HepG2 (cell line): ENCODE data around the gene ABAT. TPM values are rescaled to one million over a fixed set of nuclear protein-coding genes. Genes with fewer than 3 reads are reported as not detected.
A peak's percentile ranks its signal among the peaks of the same experiment; 100 is the strongest.

Source experiments
- CCAR2 ChIP-seq: fragments of 200-400 bp; formaldehyde crosslinking; optimal IDR thresholded peaks from 2 replicates; pipeline ENCODE3; 2018; ENCODE audit warnings: low read depth, mild to moderate bottlenecking, low read length, moderate library complexity
- CREBL2 ChIP-seq: sonication (generic); formaldehyde crosslinking; IDR thresholded peaks from 2 replicates; pipeline ENCODE4 v1.8.1; 2023; ENCODE audit warnings: missing genetic modification reagents, mild to moderate bottlenecking, borderline replicate concordance
- FOXK2 ChIP-seq: fragments of 450-650 bp; IDR thresholded peaks from 2 replicates; pipeline ENCODE4 v1.6.1; 2016
- FUBP1 ChIP-seq: sonication (generic); formaldehyde crosslinking; IDR thresholded peaks from 2 replicates; pipeline ENCODE4 v1.5.1; 2020; ENCODE audit warnings: missing genetic modification reagents, mild to moderate bottlenecking, borderline replicate concordance
- GLMP ChIP-seq: sonication (generic); formaldehyde crosslinking; IDR thresholded peaks from 2 replicates; pipeline ENCODE4 v1.9.0; 2021; ENCODE audit warnings: missing genetic modification reagents, mild to moderate bottlenecking, borderline replicate concordance
- HOXA9 ChIP-seq: sonication (generic); formaldehyde crosslinking; IDR thresholded peaks from 2 replicates; pipeline ENCODE4 v1.8.1; 2022; ENCODE audit warnings: missing genetic modification reagents, mild to moderate bottlenecking, moderate library complexity, borderline replicate concordance
- JDP2 ChIP-seq: sonication (generic); formaldehyde crosslinking; IDR thresholded peaks from 2 replicates; pipeline ENCODE4 v1.8.1; 2022; ENCODE audit warnings: missing genetic modification reagents, borderline replicate concordance
- MBD4 ChIP-seq: IDR thresholded peaks from 2 replicates; pipeline ENCODE4 v1.6.1; 2012; ENCODE audit warnings: low read length, inconsistent platforms, borderline replicate concordance
- SALL1 ChIP-seq: sonication (generic); formaldehyde crosslinking; IDR thresholded peaks from 2 replicates; pipeline ENCODE4 v1.8.0; 2022; ENCODE audit warnings: mild to moderate bottlenecking, missing genetic modification reagents
- TBP ChIP-seq: sonication (generic); formaldehyde crosslinking; IDR thresholded peaks from 2 replicates; pipeline ENCODE4 v1.5.0; 2020; ENCODE audit warnings: missing genetic modification reagents
- TGIF2 ChIP-seq: IDR thresholded peaks from 2 replicates; pipeline ENCODE4 v1.6.1; 2016; ENCODE audit warnings: control low read depth, missing compliant biosample characterization
- THAP7 ChIP-seq: sonication (generic); formaldehyde crosslinking; IDR thresholded peaks from 2 replicates; pipeline ENCODE4 v1.8.1; 2023; ENCODE audit warnings: mild to moderate bottlenecking, missing genetic modification reagents
- U2AF1 ChIP-seq: fragments of 200-400 bp; formaldehyde crosslinking; optimal IDR thresholded peaks from 2 replicates; pipeline ENCODE3; 2017; ENCODE audit warnings: mild to moderate bottlenecking, low read depth, low read length
- ZBTB21 ChIP-seq: sonication (generic); formaldehyde crosslinking; IDR thresholded peaks from 2 replicates; pipeline ENCODE4 v1.4.0; 2020; ENCODE audit warnings: missing genetic modification reagents
- ZBTB42 ChIP-seq: sonication (generic); formaldehyde crosslinking; IDR thresholded peaks from 2 replicates; pipeline ENCODE4 v1.5.0; 2020; ENCODE audit warnings: mild to moderate bottlenecking, missing genetic modification reagents
- ZFP62 ChIP-seq: sonication (generic); formaldehyde crosslinking; IDR thresholded peaks from 2 replicates; pipeline ENCODE4 v1.4.0; 2020; ENCODE audit warnings: missing genetic modification reagents
- ZNF136 ChIP-seq: sonication (generic); formaldehyde crosslinking; IDR thresholded peaks from 2 replicates; pipeline ENCODE4 v1.8.1; 2022; ENCODE audit warnings: low read depth, mild to moderate bottlenecking, moderate library complexity, missing genetic modification reagents
- ZNF383 ChIP-seq: sonication (generic); formaldehyde crosslinking; IDR thresholded peaks from 2 replicates; pipeline ENCODE4 v1.4.0; 2020; ENCODE audit warnings: missing genetic modification reagents, mild to moderate bottlenecking, borderline replicate concordance
- ZNF441 ChIP-seq: sonication (generic); formaldehyde crosslinking; IDR thresholded peaks from 2 replicates; pipeline ENCODE4 v1.7.0; 2021; ENCODE audit warnings: missing genetic modification reagents, borderline replicate concordance
- ZNF720 ChIP-seq: sonication (generic); formaldehyde crosslinking; IDR thresholded peaks from 2 replicates; pipeline ENCODE4 v1.4.0; 2020; ENCODE audit warnings: missing genetic modification reagents
- ZNF749 ChIP-seq: sonication (generic); formaldehyde crosslinking; IDR thresholded peaks from 2 replicates; pipeline ENCODE4 v1.8.0; 2022; ENCODE audit warnings: mild to moderate bottlenecking, missing genetic modification reagents, moderate library complexity, borderline replicate concordance
- polyA plus RNA-seq, 8 experiments: library from polyadenylated mRNA; depleted of rRNA in 3 of 8; stranded (reverse) in 7 of 8; unstranded in 1 of 8; fragments of >200 nt; fragmentation: Illumina TruSeq in 4 of 8; extraction: Trizol in 4 of 8; gene quantifications; 2 replicates each; pipeline versions ENCODE4 v1.2.1 to v1.2.3, GENCODE V29; 2011 to 2016; ENCODE audit warnings: low read depth in 4 of 8, missing spikeins in 1 of 8, mixed read lengths in 1 of 8; ENCODE audit not compliant: insufficient read depth in 1 of 8
- total RNA-seq, 5 experiments: library from RNA; depleted of rRNA; stranded (reverse); fragments of >200 nt; fragmentation: Illumina TruSeq; extraction: Trizol; gene quantifications; 2 replicates each; pipeline ENCODE4 v1.2.3, GENCODE V29; 2016; ENCODE audit warnings: low read depth in 1 of 5

ABAT gene
- total and polyA plus RNA-seq, 2 of the 13 experiments (the other 11 are each of a cell fraction or from before 2014, with no cell fraction given): 47.6 to 97.3 TPM

GRCh38 chr16:8678068-8678927 lies 3.9 kb downstream of the ABAT start (continued):
- TF ChIP-seq THAP7 (CRISPR knock-in tag) (no peak), ZFP62 (CRISPR knock-in tag) (no peak), FUBP1 (no peak), ZBTB21 (CRISPR knock-in tag) (no peak), MBD4 (peak; percentile 82; the same call in 1 of the 2 replicates), ZNF749 (CRISPR knock-in tag) (no peak), ZNF383 (CRISPR knock-in tag) (no peak), U2AF1 (no peak), ZBTB42 (CRISPR knock-in tag) (no peak), FOXK2 (peak; percentile 78; the same call in 1 of the 2 replicates), CCAR2 (peak; percentile 84), ZNF136 (CRISPR knock-in tag) (no peak), TBP (no peak), SALL1 (CRISPR knock-in tag) (peak; percentile 92), ZNF720 (CRISPR knock-in tag) (no peak), TGIF2 (peak; percentile 88; the same call in 1 of the 2 replicates), CREBL2 (no peak), GLMP (CRISPR knock-in tag) (no peak), JDP2 (CRISPR knock-in tag) (no peak), ZNF441 (peak; percentile 53; the same call in 1 of the 2 replicates), HOXA9 (CRISPR knock-in tag) (no peak)
